Left kidney (tissue), 2 donors: ENCODE measurements around the gene CREB5. TPM values are rescaled to one million over a fixed set of nuclear protein-coding genes. Genes with fewer than 3 reads are reported as not detected.

Experiments
- DNase-seq: peaks from one replicate; pipeline ENCODE4 v3.0.0-alpha.2; 2013
- polyA plus RNA-seq: library from polyadenylated mRNA; unstranded; fragments of 120-200 nt; gene quantifications from one replicate; pipeline ENCODE4 v1.2.1, GENCODE V29; 2013; ENCODE audit not compliant: insufficient read length

CREB5 gene
- polyA plus RNA-seq, 1 donor: 14.6 TPM

- no peak for DNase-seq
These were observed 297.4 kb downstream of the CREB5 start for GRCh38 chr7:28709748-28710147.

- DNase-seq: no peak
These were observed 298.8 kb downstream of the CREB5 start for GRCh38 chr7:28711114-28711513.

GRCh38 chr7:28714459-28715120 lies 302.3 kb downstream of the CREB5 start:
- no peak for DNase-seq

- no peak for DNase-seq
These were observed 305.2 kb downstream of the CREB5 start for GRCh38 chr7:28717445-28718054.

GRCh38 chr7:28718055-28718481 lies 305.8 kb downstream of the CREB5 start:
- no peak for DNase-seq

- DNase-seq: no peak
These were observed 306.2 kb downstream of the CREB5 start for GRCh38 chr7:28718545-28718944.

GRCh38 chr7:28722684-28723083 lies 310.4 kb downstream of the CREB5 start:
- DNase-seq: no peak

- no peak for DNase-seq
These were observed 311.0 kb downstream of the CREB5 start for GRCh38 chr7:28723336-28723735.

- DNase-seq: no peak
These were observed 312.2 kb downstream of the CREB5 start for GRCh38 chr7:28724563-28724962.

GRCh38 chr7:28725045-28725642 lies 312.8 kb downstream of the CREB5 start:
- DNase-seq: no peak

GRCh38 chr7:28725911-28726310 lies 313.6 kb downstream of the CREB5 start:
- DNase-seq: no peak

- no peak for DNase-seq
These were observed 314.2 kb downstream of the CREB5 start for GRCh38 chr7:28726555-28726954.

- DNase-seq: no peak
These were observed 317.0 kb downstream of the CREB5 start for GRCh38 chr7:28729281-28729680.

- no peak for DNase-seq
These were observed 317.4 kb downstream of the CREB5 start for GRCh38 chr7:28729727-28730126.

- no peak for DNase-seq
These were observed 318.9 kb downstream of the CREB5 start for GRCh38 chr7:28731092-28731658.

GRCh38 chr7:28732071-28732869 lies 320.0 kb downstream of the CREB5 start:
- no peak for DNase-seq

- DNase-seq: no peak
These were observed 320.7 kb downstream of the CREB5 start for GRCh38 chr7:28733035-28733434.

- DNase-seq: no peak
These were observed 326.1 kb downstream of the CREB5 start for GRCh38 chr7:28738412-28738811.

GRCh38 chr7:28739128-28739527 lies 326.8 kb downstream of the CREB5 start:
- no peak for DNase-seq

GRCh38 chr7:28739826-28740225 lies 327.5 kb downstream of the CREB5 start:
- no peak for DNase-seq

GRCh38 chr7:28744951-28745350 lies 332.6 kb downstream of the CREB5 start:
- DNase-seq: no peak

GRCh38 chr7:28745351-28745750 lies 333.0 kb downstream of the CREB5 start:
- DNase-seq: no peak
